LNCAP (cell line): ENCODE results near the gene SLC25A45.

Experiments
- CTCF ChIP-seq: fragments of 450-650 bp; IDR thresholded peaks from 2 replicates; pipeline ENCODE4 v1.5.1; 2017; ENCODE audit warnings: mild to moderate bottlenecking

Gene SLC25A45

GRCh38 chr11:65396769-65397745 lies 14.6 kb upstream of the SLC25A45 start:
- TF ChIP-seq CTCF, result no peak

GRCh38 chr11:65395961-65396530 lies 13.6 kb upstream of the SLC25A45 start:
- TF ChIP-seq CTCF, result no peak

DNA sequence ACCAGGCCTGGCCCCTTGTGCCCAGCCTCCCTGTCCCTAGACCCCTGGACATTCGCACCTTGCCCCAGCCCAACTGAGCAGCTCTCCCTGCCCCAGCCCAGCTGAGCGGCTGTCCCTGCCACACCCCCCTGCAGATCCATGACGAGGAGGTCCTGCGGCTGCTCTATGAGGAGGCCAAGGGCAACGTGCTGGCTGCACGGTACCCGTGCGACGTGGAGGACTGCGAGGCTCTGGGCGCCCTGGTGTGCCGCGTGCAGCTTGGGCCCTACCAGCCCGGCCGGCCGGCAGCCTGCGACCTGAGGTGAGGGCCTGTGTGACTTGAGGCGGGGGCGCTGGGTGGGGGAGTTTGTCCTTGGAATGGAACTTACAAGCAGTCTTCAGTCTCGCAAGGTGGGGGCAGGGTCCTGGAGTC lies 11.7 kb upstream of the SLC25A45 start:
- TF ChIP-seq CTCF, result no peak

- no peak for TF ChIP-seq CTCF
Measured at GRCh38 chr11:65393513-65394079, 11.2 kb upstream of the SLC25A45 start.

- TF ChIP-seq CTCF, result no peak
Measured at GRCh38 chr11:65392899-65393298, 10.5 kb upstream of the SLC25A45 start.

GRCh38 chr11:65392186-65392829 lies 9.9 kb upstream of the SLC25A45 start:
- TF ChIP-seq CTCF, result no peak

GRCh38 chr11:65390996-65391395 lies 8.6 kb upstream of the SLC25A45 start:
- no peak for TF ChIP-seq CTCF
